PC-9 (cell line): ENCODE data around the gene MYO15B. TPM values are rescaled to one million over a fixed set of nuclear protein-coding genes. Genes with fewer than 3 reads are reported as not detected.

ENCODE experiments used
- BruUV-seq: library from RNA; stranded (reverse); fragments of 400-500 nt; replicated peaks from 2 replicates; lab custom pipeline; 2021; lab: Mats Ljungman, UMichigan
- CTCF ChIA-PET: fragments of 300-600 bp; sonication (Branson Sonifier 250); formaldehyde crosslinking; loops from one replicate; lab custom pipeline; 2022; ENCODE audit warnings: antibody characterized with exemption; lab: Charles Lee
- POLR2A ChIA-PET: fragments of 300-600 bp; sonication (Branson Sonifier 250); formaldehyde crosslinking; loops from one replicate; lab custom pipeline; 2022; ENCODE audit warnings: antibody characterized with exemption; ENCODE audit not compliant: unreplicated experiment; lab: Charles Lee
- DNase-seq, 2 experiments: peaks; one replicate each; pipeline versions ENCODE4 v3.0.0 to v3.0.0-alpha.2; 2015 to 2022; ENCODE audit warnings: mixed read lengths in 1 of 2
- H2AFZ ChIP-seq: fragments of 200-600 bp; sonication (generic); 2 replicates; pipeline ENCODE4 v1.8.1; 2017; ENCODE audit warnings: antibody characterized with exemption
- H3F3A ChIP-seq: fragments of 200-600 bp; sonication (generic); 2 replicates; pipeline ENCODE4 v1.8.1; 2017; ENCODE audit warnings: antibody characterized with exemption, mild to moderate bottlenecking, low read depth; ENCODE audit not compliant: insufficient read depth
- H3K27ac ChIP-seq: fragments of 200-600 bp; sonication (generic); 2 replicates; pipeline ENCODE4 v1.6.1; 2016; ENCODE audit warnings: mixed run types
- H3K27me3 ChIP-seq: fragments of 200-600 bp; sonication (generic); 2 replicates; pipeline ENCODE4 v1.6.1; 2016; ENCODE audit warnings: low read depth, mixed run types; ENCODE audit not compliant: insufficient read depth
- H3K36me3 ChIP-seq: fragments of 200-600 bp; sonication (generic); 2 replicates; pipeline ENCODE4 v1.6.1; 2016; ENCODE audit warnings: low read depth, mixed run types
- H3K4me1 ChIP-seq: fragments of 200-600 bp; sonication (generic); replicated peaks from 2 replicates; pipeline ENCODE4 v1.6.1; 2016; ENCODE audit warnings: mixed run types; ENCODE audit not compliant: insufficient read depth
- H3K4me2 ChIP-seq: fragments of 200-600 bp; sonication (generic); 2 replicates; pipeline ENCODE4 v1.6.1; 2017; ENCODE audit warnings: mixed run types
- H3K4me3 ChIP-seq: fragments of 200-600 bp; sonication (generic); 2 replicates; pipeline ENCODE4 v1.6.1; 2016; ENCODE audit warnings: mixed run types
- H3K79me2 ChIP-seq: fragments of 200-600 bp; sonication (generic); 2 replicates; pipeline ENCODE4 v1.6.1; 2017; ENCODE audit warnings: low read depth, mixed run types
- H3K9me2 ChIP-seq: fragments of 200-600 bp; sonication (generic); 2 replicates; pipeline ENCODE4 v1.8.1; 2017; ENCODE audit warnings: mild to moderate bottlenecking; ENCODE audit not compliant: insufficient read depth
- H3K9me3 ChIP-seq: fragments of 200-600 bp; sonication (generic); 2 replicates; pipeline ENCODE4 v1.8.1; 2016; ENCODE audit warnings: low read depth; ENCODE audit not compliant: insufficient read depth
- H4K20me1 ChIP-seq: fragments of 200-600 bp; sonication (generic); 2 replicates; pipeline ENCODE4 v1.8.1; 2017; ENCODE audit not compliant: insufficient read depth
- CTCF ChIP-seq: fragments of 200-600 bp; sonication (generic); conservative IDR thresholded peaks from 2 replicates; pipeline ENCODE4 v1.6.1; 2017; ENCODE audit warnings: mixed run types, antibody characterized with exemption, mild to moderate bottlenecking, moderate library complexity
- EZH2 ChIP-seq: fragments of 200-600 bp; sonication (generic); IDR thresholded peaks from 2 replicates; pipeline ENCODE4 v1.8.0; 2017; ENCODE audit warnings: antibody characterized with exemption, low read depth
- intact Hi-C: fragments of 100-400 bp; cut with micrococcal nuclease; formaldehyde crosslinking; loops from one replicate; pipeline ENCODE4 v1.10.0; 2022; ENCODE audit not compliant: unreplicated experiment
- total RNA-seq: library from RNA; stranded (reverse); gene quantifications from 2 replicates; pipeline ENCODE4 v1.2.3, GENCODE V29; 2021

The MYO15B gene
- total RNA-seq, 1 experiment from 2014 or later: 53.5 TPM

GRCh38 chr17:75594499-75595283, 7.1 kb downstream of the MYO15B start:
- H3K9me3 ChIP-seq: no peaks in the 10 kb centered on the region
- TF ChIP-seq EZH2 (no peak), CTCF (no peak)
- H3K4me2 ChIP-seq: no peak overlapping the region
- H3K36me3 ChIP-seq: no peaks in the 10 kb centered on the region
- no peak overlapping the region for H3K27ac ChIP-seq
- intact Hi-C loops: no loop called here
- no peaks in the 10 kb centered on the region for H4K20me1 ChIP-seq
- no peaks in the 10 kb centered on the region for H3K79me2 ChIP-seq
- CTCF ChIA-PET: no interaction called here
- BruUV-seq: no TSS peak
- no peaks in the 10 kb centered on the region for H3K27me3 ChIP-seq
- H3F3A ChIP-seq: peaks cover 2% of the 10 kb centered on the region; the same call in 1 of the 2 replicates
- DNase-seq: no peak
- no peaks in the 10 kb centered on the region for H3K9me2 ChIP-seq
- POLR2A ChIA-PET: interaction anchor here (0.6 kb wide), 1 partner anchor 96 kb away, joined by 6 read pairs; no protein-coding TSS in a partner anchor
- no peaks in the 10 kb centered on the region for H3K4me1 ChIP-seq
- H3K4me3 ChIP-seq: no peak overlapping the region
- H2AFZ ChIP-seq: no peak overlapping the region

GRCh38 chr17:75595284-75595919, 7.8 kb downstream of the MYO15B start:
- H3K4me3 ChIP-seq: no peak overlapping the region
- no peaks in the 10 kb centered on the region for H3K79me2 ChIP-seq
- H3K4me1 ChIP-seq: peaks cover 6% of the 10 kb centered on the region
- H3K9me3 ChIP-seq: no peaks in the 10 kb centered on the region
- POLR2A ChIA-PET: no interaction called here
- H3K4me2 ChIP-seq: no peak overlapping the region
- H3K36me3 ChIP-seq: no peaks in the 10 kb centered on the region
- no peak overlapping the region for H2AFZ ChIP-seq
- H3F3A ChIP-seq: peaks cover 8% of the 10 kb centered on the region
- intact Hi-C loops: no loop called here
- no peaks in the 10 kb centered on the region for H3K27me3 ChIP-seq
- H3K9me2 ChIP-seq: no peaks in the 10 kb centered on the region
- no peak overlapping the region for H3K27ac ChIP-seq
- BruUV-seq: no TSS peak
- H4K20me1 ChIP-seq: no peaks in the 10 kb centered on the region
- no peak for DNase-seq
- CTCF ChIA-PET: no interaction called here
- no peak for TF ChIP-seq CTCF
- no peak for TF ChIP-seq EZH2

- Histone ChIP-seq H4K20me1 (no peaks in the 10 kb centered on the region), H3F3A (peaks cover 11% of the 10 kb centered on the region), H3K4me2 (no peak overlapping the region), H3K27me3 (no peaks in the 10 kb centered on the region), H3K79me2 (no peaks in the 10 kb centered on the region), H2AFZ (no peak overlapping the region), H3K4me3 (no peak overlapping the region), H3K9me2 (no peaks in the 10 kb centered on the region), H3K9me3 (no peaks in the 10 kb centered on the region), H3K27ac (no peak overlapping the region), H3K36me3 (no peaks in the 10 kb centered on the region), H3K4me1 (peaks cover 11% of the 10 kb centered on the region)
- TF ChIP-seq CTCF: no peak
- POLR2A ChIA-PET: no interaction called here
- DNase-seq: no peak
- CTCF ChIA-PET: interaction anchor here (0.6 kb wide), 1 partner anchor 52 kb away, joined by 4 read pairs; no protein-coding TSS in a partner anchor
- intact Hi-C loops: no loop called here
- no TSS peak for BruUV-seq
Observed at GRCh38 chr17:75595920-75596313, 8.3 kb downstream of the MYO15B start.
